ACHN (cell line): ENCODE measurements around the gene ATF3.

ENCODE experiments used
- DNase-seq: peaks from one replicate; pipeline ENCODE4 v3.0.0-alpha.2; 2015
- in situ Hi-C: cut with HindIII; loops from 2 replicates; pipeline ENCODE4 v1.10.0; 2017; ENCODE audit warnings: low sequenced_read_pairs, low pct_ligation_motif_present, low pct_unique_long_range_greater_than_20kb

ATF3 gene

DNA sequence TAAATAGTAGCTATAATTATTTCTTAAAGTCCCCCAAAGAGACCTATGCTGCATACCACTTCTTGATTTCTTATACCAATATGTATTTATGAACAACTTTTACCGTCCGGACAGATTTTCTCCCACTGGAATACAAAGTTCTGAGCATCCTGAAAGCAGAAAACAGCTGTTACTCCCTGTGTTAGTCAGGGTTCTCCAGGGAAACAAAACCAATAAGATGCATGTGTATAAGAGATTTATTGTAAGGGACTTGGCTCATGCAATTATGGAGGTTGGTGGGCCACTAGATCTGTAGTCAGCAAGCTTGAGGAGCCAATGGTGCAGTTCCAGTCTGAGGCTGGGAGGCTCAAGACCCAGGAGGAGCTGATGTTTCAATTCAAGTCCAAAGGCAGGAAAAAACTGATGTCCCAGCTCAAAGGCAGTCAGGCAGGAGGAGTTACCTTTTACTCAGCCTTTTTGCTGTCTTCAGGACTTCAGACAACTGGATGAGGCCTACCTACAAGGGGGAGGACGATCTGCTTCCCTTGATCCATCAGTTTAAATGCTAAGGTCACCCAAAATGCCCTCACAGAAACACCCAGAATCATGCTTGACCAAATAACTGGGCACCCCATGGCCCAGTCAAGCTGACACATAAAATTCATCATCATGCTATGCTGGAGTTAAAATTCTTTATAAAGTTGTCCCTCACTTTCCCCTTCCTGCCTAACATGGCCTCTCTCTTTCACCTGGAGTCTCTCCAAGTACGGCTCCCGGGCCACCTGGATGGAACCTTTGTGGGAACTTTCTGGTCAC lies 24.3 kb upstream of the ATF3 start:
- no peak for DNase-seq
- in situ Hi-C loops: loop anchor here (25.0 kb wide), 1 partner anchor 97 kb away; no protein-coding TSS in a partner anchor

GRCh38 chr1:212585210-212585609 lies 23.4 kb upstream of the ATF3 start:
- no peak for DNase-seq
- in situ Hi-C loops: loop anchor here (25.0 kb wide), 1 partner anchor 98 kb away; no protein-coding TSS in a partner anchor

- in situ Hi-C loops: loop anchor here (25.0 kb wide), 1 partner anchor 99 kb away; no protein-coding TSS in a partner anchor
Measured at GRCh38 chr1:212586206-212587015, 22.1 kb upstream of the ATF3 start.

GRCh38 chr1:212587016-212587887 lies 21.3 kb upstream of the ATF3 start:
- in situ Hi-C loops: loop anchor here (25.0 kb wide), 1 partner anchor 100 kb away; no protein-coding TSS in a partner anchor
- no peak for DNase-seq

More at GRCh38 chr1:212586206-212587015, 22.1 kb upstream of the ATF3 start:
- no peak for DNase-seq

DNA sequence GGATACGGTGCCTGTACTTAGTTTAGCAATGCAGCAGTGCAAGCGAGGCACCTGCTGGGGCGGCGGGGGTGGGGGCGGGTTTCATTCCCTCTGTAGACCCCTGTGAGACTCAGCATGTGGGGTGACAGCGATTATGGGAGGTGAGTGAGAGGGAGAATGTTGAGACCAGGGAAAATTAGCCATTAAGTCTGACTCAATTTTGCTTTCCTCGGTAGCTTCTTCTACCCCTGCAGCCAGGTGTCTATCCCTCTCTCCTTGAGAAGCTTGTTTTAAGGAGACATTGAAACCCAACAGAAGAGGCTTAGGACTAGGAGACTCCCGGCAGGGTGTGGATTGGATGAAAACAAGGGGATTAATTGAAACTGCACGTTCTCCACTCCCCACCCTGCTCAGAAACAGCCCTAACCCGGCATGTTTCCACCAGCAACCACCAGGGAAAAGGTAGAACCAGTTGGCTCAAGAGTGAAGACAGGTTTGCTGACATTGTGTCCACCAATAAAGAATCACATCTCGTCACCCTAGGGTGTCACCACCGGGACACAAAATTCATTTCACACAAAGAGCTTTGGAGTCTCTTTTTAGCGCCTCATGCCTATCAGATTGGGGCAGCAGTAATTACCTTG lies 20.6 kb upstream of the ATF3 start:
- in situ Hi-C loops: loop anchor here (25.0 kb wide), 1 partner anchor 101 kb away; no protein-coding TSS in a partner anchor
- no peak for DNase-seq

DNA sequence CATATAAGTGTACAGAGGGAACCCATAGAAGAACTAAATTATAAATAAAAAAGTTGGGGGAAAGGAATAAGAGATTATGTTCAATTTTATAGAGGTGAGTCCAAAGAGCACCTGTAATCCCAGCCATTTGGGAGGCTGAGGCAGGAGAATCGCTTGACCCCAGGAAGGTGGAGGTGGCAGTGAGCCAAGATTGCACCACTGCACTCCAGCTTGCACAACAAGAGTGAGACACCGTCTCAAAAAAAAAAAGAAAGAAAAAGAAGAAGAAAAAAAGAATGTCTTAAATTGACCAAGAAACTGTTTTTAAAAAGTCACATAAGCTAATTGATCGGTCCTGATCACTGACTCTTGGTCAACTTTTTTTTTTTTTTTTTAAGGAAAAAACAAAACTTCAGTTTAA lies 19.1 kb upstream of the ATF3 start:
- no peak for DNase-seq
- in situ Hi-C loops: loop anchor here (25.0 kb wide), 1 partner anchor 102 kb away; no protein-coding TSS in a partner anchor

GRCh38 chr1:212591922-212592321 lies 16.6 kb upstream of the ATF3 start:
- in situ Hi-C loops: loop anchor here (25.0 kb wide), 1 partner anchor 105 kb away; no protein-coding TSS in a partner anchor
- DNase-seq: no peak

DNA sequence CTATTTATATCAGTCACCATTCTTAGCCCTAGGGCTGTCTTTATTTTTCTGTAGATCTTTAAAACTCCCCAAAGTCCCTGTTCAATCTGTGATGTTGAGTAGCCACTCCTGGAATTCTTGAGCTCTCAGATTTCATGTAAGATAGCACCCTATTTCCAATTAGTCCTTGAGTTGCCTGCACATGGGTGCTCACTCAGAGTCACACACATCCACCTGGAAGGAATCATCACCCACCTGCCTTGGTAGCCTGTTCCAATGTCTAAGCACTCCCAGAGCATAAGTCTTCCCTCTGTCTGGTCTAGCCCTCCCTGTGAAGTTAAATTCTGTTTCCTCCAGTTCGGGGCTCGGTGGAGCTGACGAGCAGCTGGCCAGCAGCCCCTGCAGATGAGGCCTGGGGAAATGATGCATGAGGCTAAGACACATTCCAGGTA lies 14.7 kb upstream of the ATF3 start:
- DNase-seq: no peak
- in situ Hi-C loops: loop anchor here (25.0 kb wide), 1 partner anchor 107 kb away; no protein-coding TSS in a partner anchor

DNA sequence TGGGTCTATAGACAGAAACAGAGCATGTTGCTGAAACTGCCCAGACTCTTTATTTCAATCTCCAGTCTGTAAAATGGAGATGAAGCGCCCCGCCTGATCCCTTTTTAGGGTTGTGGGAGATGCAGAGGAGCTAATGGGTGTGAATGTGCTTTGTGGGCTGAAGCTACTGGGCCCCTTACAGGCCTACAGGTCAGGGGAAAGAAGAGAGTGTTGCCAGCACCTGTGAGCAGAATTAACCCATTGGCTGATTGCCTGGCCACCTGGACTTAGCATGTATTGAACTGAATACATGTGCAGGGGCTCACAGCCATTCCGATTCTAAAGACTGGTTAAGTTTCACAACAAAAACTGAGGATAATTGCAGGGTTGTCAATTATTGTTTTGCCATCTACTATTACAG lies 13.9 kb upstream of the ATF3 start:
- in situ Hi-C loops: loop anchor here (25.0 kb wide), 1 partner anchor 107 kb away; no protein-coding TSS in a partner anchor
- no peak for DNase-seq

DNA sequence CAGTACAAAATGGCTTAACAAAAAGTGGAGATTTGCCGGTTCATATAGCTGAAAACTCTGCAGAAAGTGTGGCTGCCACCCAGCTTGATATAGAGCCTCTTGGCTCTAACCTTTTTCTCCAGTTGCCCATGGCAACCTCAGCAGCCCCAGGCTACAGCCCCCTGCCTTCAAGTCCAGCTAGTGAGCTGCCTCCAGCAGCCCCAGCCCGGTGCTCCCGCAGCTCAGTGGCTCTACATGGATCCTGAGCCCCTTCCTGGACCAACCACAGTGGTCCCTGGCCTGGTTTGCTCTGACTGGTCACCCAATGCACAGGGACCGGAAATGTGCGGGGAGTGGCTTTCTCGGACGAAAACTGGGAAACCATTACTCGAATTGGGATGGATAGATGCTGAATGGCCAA lies 13.3 kb upstream of the ATF3 start:
- no peak for DNase-seq
- in situ Hi-C loops: loop anchor here (25.0 kb wide), 1 partner anchor 108 kb away; no protein-coding TSS in a partner anchor

GRCh38 chr1:212595787-212596714 lies 12.5 kb upstream of the ATF3 start:
- peak; percentile 92 for DNase-seq
- in situ Hi-C loops: loop anchor here (25.0 kb wide), 1 partner anchor 109 kb away; no protein-coding TSS in a partner anchor

- DNase-seq: no peak
- in situ Hi-C loops: loop anchor here (25.0 kb wide), 1 partner anchor 109 kb away; no protein-coding TSS in a partner anchor
Measured at GRCh38 chr1:212596798-212597197, 11.8 kb upstream of the ATF3 start.

DNA sequence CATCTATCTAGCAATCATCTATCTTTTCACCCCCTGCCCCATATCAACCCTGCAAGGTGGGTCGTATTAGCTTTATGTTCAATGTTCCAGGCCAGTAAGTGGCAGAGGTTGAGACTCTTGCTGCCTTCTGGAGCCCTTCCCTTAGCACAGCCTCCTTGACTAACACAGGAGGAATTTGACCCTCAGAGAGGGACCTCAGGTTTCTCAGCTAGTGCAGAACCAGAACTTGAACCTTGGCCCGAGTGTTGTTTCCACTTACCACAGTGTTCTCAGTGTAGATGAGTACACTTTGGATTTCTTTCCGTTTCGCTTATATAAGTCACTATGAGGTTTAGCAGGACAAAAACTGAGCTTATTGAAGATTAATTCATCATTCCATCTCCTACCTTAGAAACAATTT lies 11.1 kb upstream of the ATF3 start:
- no peak for DNase-seq
- in situ Hi-C loops: loop anchor here (25.0 kb wide), 1 partner anchor 110 kb away; no protein-coding TSS in a partner anchor

GRCh38 chr1:212600071-212600915 lies 8.3 kb upstream of the ATF3 start:
- in situ Hi-C loops: no loop called here
- no peak for DNase-seq

DNA sequence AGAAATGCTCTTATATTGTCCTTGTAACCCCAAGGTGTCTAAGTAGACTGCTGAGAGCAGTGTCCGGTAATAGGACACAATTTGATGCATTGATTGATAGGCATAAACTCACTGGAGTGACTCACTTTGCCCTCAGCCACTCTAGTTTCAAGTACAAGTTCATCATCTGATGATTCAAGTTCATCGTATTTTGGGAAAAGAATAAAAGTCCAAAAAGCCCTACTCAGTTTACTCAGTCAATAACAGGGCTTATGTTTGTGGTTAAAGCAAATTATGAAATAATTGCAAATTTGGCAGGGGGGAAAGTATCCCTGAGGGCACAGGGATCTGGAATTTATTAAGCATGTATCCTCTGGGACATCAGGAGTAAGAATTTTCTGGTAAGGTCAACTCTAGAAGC lies 7.6 kb upstream of the ATF3 start:
- DNase-seq: no peak
- in situ Hi-C loops: no loop called here

DNA sequence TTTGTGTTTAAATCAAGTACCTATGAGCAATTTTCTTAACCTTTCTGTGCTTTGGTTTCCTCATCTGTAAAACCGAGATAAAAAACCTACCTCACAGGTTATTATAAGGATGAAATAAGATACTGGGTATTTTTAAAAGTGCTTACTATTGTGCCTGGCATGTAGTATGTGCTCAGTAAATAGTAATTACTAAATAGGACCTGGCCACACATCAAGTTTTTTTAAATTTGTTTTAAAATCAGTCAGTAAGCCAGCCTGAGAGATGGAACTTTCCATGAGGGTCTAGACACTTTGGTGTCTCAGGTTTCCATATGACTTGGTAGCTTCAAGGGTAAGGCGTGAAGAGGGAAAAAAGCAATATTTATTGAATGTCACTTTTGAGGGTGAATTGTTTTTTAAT lies 7.0 kb upstream of the ATF3 start:
- no peak for DNase-seq
- in situ Hi-C loops: no loop called here
